ENCODE data around the gene ERICH3.

- TF ChIP-seq, protein P1, sequence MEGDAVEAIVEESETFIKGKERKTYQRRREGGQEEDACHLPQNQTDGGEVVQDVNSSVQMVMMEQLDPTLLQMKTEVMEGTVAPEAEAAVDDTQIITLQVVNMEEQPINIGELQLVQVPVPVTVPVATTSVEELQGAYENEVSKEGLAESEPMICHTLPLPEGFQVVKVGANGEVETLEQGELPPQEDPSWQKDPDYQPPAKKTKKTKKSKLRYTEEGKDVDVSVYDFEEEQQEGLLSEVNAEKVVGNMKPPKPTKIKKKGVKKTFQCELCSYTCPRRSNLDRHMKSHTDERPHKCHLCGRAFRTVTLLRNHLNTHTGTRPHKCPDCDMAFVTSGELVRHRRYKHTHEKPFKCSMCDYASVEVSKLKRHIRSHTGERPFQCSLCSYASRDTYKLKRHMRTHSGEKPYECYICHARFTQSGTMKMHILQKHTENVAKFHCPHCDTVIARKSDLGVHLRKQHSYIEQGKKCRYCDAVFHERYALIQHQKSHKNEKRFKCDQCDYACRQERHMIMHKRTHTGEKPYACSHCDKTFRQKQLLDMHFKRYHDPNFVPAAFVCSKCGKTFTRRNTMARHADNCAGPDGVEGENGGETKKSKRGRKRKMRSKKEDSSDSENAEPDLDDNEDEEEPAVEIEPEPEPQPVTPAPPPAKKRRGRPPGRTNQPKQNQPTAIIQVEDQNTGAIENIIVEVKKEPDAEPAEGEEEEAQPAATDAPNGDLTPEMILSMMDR (IDR thresholded peaks at IDR 0.05; ENCODE audit: low read depth, low read length, missing input control) = peak; percentile 91
- TF ChIP-seq, protein P2, sequence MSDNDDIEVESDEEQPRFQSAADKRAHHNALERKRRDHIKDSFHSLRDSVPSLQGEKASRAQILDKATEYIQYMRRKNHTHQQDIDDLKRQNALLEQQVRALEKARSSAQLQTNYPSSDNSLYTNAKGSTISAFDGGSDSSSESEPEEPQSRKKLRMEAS (IDR thresholded peaks at IDR 0.05) = no peak
- peak; percentile 98 for TF ChIP-seq FOXA1 (IDR thresholded peaks at IDR 0.05)
- no peak for TF ChIP-seq TAF1 (conservative IDR thresholded peaks at IDR 0.05)
- no peak for TF ChIP-seq EGR1 (IDR thresholded peaks at IDR 0.05; ENCODE audit: low read depth in 2 of 2)
- no peak for TF ChIP-seq HNF4A (conservative IDR thresholded peaks at IDR 0.05)
- TF ChIP-seq NR2F2 (IDR thresholded peaks at IDR 0.05) = no peak
- no peak for TF ChIP-seq JUND (IDR thresholded peaks at IDR 0.05)
- peak; percentile 97 to 98 for TF ChIP-seq RAD21 (IDR thresholded peaks at IDR 0.05)
Measured at GRCh38 chr1:74689621-74690363, 16.2 kb upstream of the ERICH3 start.

Data from liver (tissue), 3 donors.